Thymus (tissue), 11 donors: ENCODE measurements around the gene NRROS. TPM values are rescaled to one million over a fixed set of nuclear protein-coding genes. Genes with fewer than 3 reads are reported as not detected.
A peak's percentile ranks its signal among the peaks of the same experiment; 100 is the strongest.

Experiments used
- DNase-seq, 9 donors: peaks; one replicate each; pipeline ENCODE4 v3.0.0-alpha.2; 2013; ENCODE audit warnings: low spot score in 9 of 9, low read depth in 6 of 9, missing footprints in 1 of 9
- H3K27ac ChIP-seq, 2 donors: one replicate each; pipeline ENCODE4 v1.5.1; 2013; ENCODE audit warnings: control low read depth in 1 of 2, low read depth in 1 of 2, low read length in 1 of 2, mild to moderate bottlenecking in 1 of 2, moderate library complexity in 1 of 2
- H3K27me3 ChIP-seq, 2 donors: one replicate each; pipeline ENCODE4 v1.5.1; 2013; ENCODE audit warnings: low read length in 1 of 2; ENCODE audit not compliant: control insufficient read depth in 2 of 2, insufficient read depth in 1 of 2
- H3K36me3 ChIP-seq, 2 donors: one replicate each; pipeline ENCODE4 v1.5.1; 2013; ENCODE audit warnings: low read length in 1 of 2, mild to moderate bottlenecking in 1 of 2, moderate library complexity in 1 of 2; ENCODE audit not compliant: control insufficient read depth in 2 of 2, insufficient read depth in 2 of 2
- H3K4me1 ChIP-seq, 2 donors: one replicate each; pipeline ENCODE4 v1.5.1; 2013; ENCODE audit warnings: low read length in 2 of 2; ENCODE audit not compliant: control insufficient read depth in 2 of 2, insufficient read depth in 2 of 2
- H3K4me3 ChIP-seq, 2 donors: one replicate each; pipeline ENCODE4 v1.5.1; 2013; ENCODE audit warnings: low read length in 2 of 2, control low read depth in 1 of 2, mild to moderate bottlenecking in 1 of 2
- H3K9me3 ChIP-seq, 2 donors: one replicate each; pipeline ENCODE4 v1.5.1; 2013; ENCODE audit warnings: low read length in 1 of 2, mild to moderate bottlenecking in 1 of 2; ENCODE audit not compliant: control insufficient read depth in 2 of 2, insufficient read depth in 1 of 2
- WGBS: extraction: QIAGEN DNeasy Blood & Tissue Kit; methylation state at CpG from one replicate; pipeline ENCODE4 v1.1.7; 2013; 5-methylcytosine and 5-hydroxymethylcytosine counted together
- polyA plus RNA-seq: library from polyadenylated mRNA; stranded (reverse); fragments of 200-250 nt; gene quantifications from one replicate; pipeline ENCODE4 v1.2.3, GENCODE V29; 2013
- total RNA-seq: library from RNA; stranded (reverse); fragments of 120-200 nt; gene quantifications from one replicate; pipeline ENCODE4 v1.2.4, GENCODE V29; 2013
- donor health status: healthy.

Gene NRROS
- total and polyA plus RNA-seq, 2 donors = 5.2 to 6.3 TPM

- Histone ChIP-seq H3K9me3 (peaks cover 0 to 5% of the 10 kb centered on the region in 2 donors), H3K27ac (peak overlapping the region in 1 of 2 donors; percentile 10), H3K4me3 (no peak overlapping the region), H3K4me1 (peaks cover 15 to 51% of the 10 kb centered on the region in 2 donors), H3K27me3 (no peaks in the 10 kb centered on the region), H3K36me3 (peaks cover 12 to 58% of the 10 kb centered on the region in 2 donors)
- peak in 2 of 9 donors; percentile 61 to 78 for DNase-seq
- WGBS = 79% methylated on average over 3 of the region's 3 CpGs
Measured at GRCh38 chr3:196651819-196652218, 12.3 kb downstream of the NRROS start.

- peaks cover 19 to 70% of the 10 kb centered on the region in 2 donors for H3K36me3 ChIP-seq
- no peak for DNase-seq
- no peak overlapping the region for H3K4me3 ChIP-seq
- WGBS = 93% methylated on average over 15 of the region's 15 CpGs
- peaks cover 15 to 50% of the 10 kb centered on the region in 2 donors for H3K4me1 ChIP-seq
- H3K27ac ChIP-seq = no peak overlapping the region
- peaks cover 0 to 5% of the 10 kb centered on the region in 2 donors for H3K9me3 ChIP-seq
- no peaks in the 10 kb centered on the region for H3K27me3 ChIP-seq
Measured at GRCh38 chr3:196652961-196653795, 13.7 kb downstream of the NRROS start.

GRCh38 chr3:196654006-196654734, 14.7 kb downstream of the NRROS start:
- DNase-seq = no peak
- no peak overlapping the region for H3K4me3 ChIP-seq
- 95% methylated on average over 12 of the region's 12 CpGs for WGBS
- H3K4me1 ChIP-seq = peaks cover 13 to 40% of the 10 kb centered on the region in 2 donors
- H3K9me3 ChIP-seq = peaks cover 0 to 5% of the 10 kb centered on the region in 2 donors
- H3K27ac ChIP-seq = no peak overlapping the region
- H3K36me3 ChIP-seq = peaks cover 19 to 73% of the 10 kb centered on the region in 2 donors
- no peaks in the 10 kb centered on the region for H3K27me3 ChIP-seq

- WGBS = 99% methylated on average over 7 of the region's 7 CpGs
- Histone ChIP-seq H3K9me3 (peaks cover 0 to 4% of the 10 kb centered on the region in 2 donors), H3K36me3 (peaks cover 22 to 75% of the 10 kb centered on the region in 2 donors), H3K27ac (no peak overlapping the region), H3K27me3 (no peaks in the 10 kb centered on the region), H3K4me1 (peaks cover 9 to 35% of the 10 kb centered on the region in 2 donors), H3K4me3 (no peak overlapping the region)
- no peak for DNase-seq
Measured at GRCh38 chr3:196654735-196655090, 15.2 kb downstream of the NRROS start.

GRCh38 chr3:196655496-196655895, 16.0 kb downstream of the NRROS start:
- H3K36me3 ChIP-seq = peaks cover 30 to 79% of the 10 kb centered on the region in 2 donors
- WGBS = 99% methylated on average over 12 of the region's 12 CpGs

GRCh38 chr3:196656213-196656612, 16.7 kb downstream of the NRROS start:
- Histone ChIP-seq H3K27me3 (no peaks in the 10 kb centered on the region), H3K9me3 (no peaks in the 10 kb centered on the region), H3K4me1 (peaks cover 7 to 20% of the 10 kb centered on the region in 2 donors), H3K36me3 (peaks cover 37 to 79% of the 10 kb centered on the region in 2 donors), H3K27ac (no peak overlapping the region), H3K4me3 (no peak overlapping the region)
- WGBS = 97% methylated on average over 5 of the region's 5 CpGs
- DNase-seq = no peak

More at GRCh38 chr3:196655496-196655895, 16.0 kb downstream of the NRROS start:
- no peaks in the 10 kb centered on the region for H3K9me3 ChIP-seq
- no peak overlapping the region for H3K27ac ChIP-seq
- no peak for DNase-seq
- no peaks in the 10 kb centered on the region for H3K27me3 ChIP-seq
- H3K4me1 ChIP-seq = peaks cover 7 to 28% of the 10 kb centered on the region in 2 donors
- no peak overlapping the region for H3K4me3 ChIP-seq

GRCh38 chr3:196659901-196660351, 20.4 kb downstream of the NRROS start:
- 98% methylated on average over 35 of the region's 35 CpGs for WGBS
- H3K36me3 ChIP-seq = peaks cover 37 to 68% of the 10 kb centered on the region in 2 donors
- no peaks in the 10 kb centered on the region for H3K27me3 ChIP-seq
- no peaks in the 10 kb centered on the region for H3K9me3 ChIP-seq
- DNase-seq = no peak
- H3K4me3 ChIP-seq = no peak overlapping the region
- no peak overlapping the region for H3K27ac ChIP-seq
- peaks cover 0 to 2% of the 10 kb centered on the region in 2 donors for H3K4me1 ChIP-seq

- WGBS = 95% methylated on average over 32 of the region's 32 CpGs
- no peaks in the 10 kb centered on the region for H3K27me3 ChIP-seq
- H3K27ac ChIP-seq = no peak overlapping the region
- H3K4me1 ChIP-seq = peaks cover 0 to 5% of the 10 kb centered on the region in 2 donors
- DNase-seq = no peak
- no peaks in the 10 kb centered on the region for H3K9me3 ChIP-seq
- no peak overlapping the region for H3K4me3 ChIP-seq
- peaks cover 34 to 63% of the 10 kb centered on the region in 2 donors for H3K36me3 ChIP-seq
Measured at GRCh38 chr3:196660381-196661166, 21.1 kb downstream of the NRROS start.
